ENCODE data around the gene MAN2A2. TPM values are rescaled to one million over a fixed set of nuclear protein-coding genes. Genes with fewer than 3 reads are reported as not detected.
A peak's percentile ranks its signal among the peaks of the same experiment; 100 is the strongest.

The MAN2A2 gene
- total RNA-seq, 1 experiment from 2014 or later = 45.8 TPM

GRCh38 chr15:90879730-90880366, 23.3 kb upstream of the MAN2A2 start:
- Histone ChIP-seq H3K4me3 (no peak overlapping the region), H3K36me3 (peaks cover 12% of the 10 kb centered on the region), H3K27me3 (no peaks in the 10 kb centered on the region), H3K9me3 (no peaks in the 10 kb centered on the region)
- DNase-seq = no peak

- Histone ChIP-seq H3K27me3 (no peaks in the 10 kb centered on the region), H3K4me3 (no peak overlapping the region), H3K36me3 (peaks cover 12% of the 10 kb centered on the region), H3K9me3 (no peaks in the 10 kb centered on the region)
- no peak for DNase-seq
These were observed 22.5 kb upstream of the MAN2A2 start for GRCh38 chr15:90880381-90881145.

GRCh38 chr15:90881181-90881977, 21.7 kb upstream of the MAN2A2 start:
- DNase-seq = no peak
- H3K27me3 ChIP-seq = no peaks in the 10 kb centered on the region
- no peaks in the 10 kb centered on the region for H3K9me3 ChIP-seq
- H3K36me3 ChIP-seq = peaks cover 12% of the 10 kb centered on the region
- H3K4me3 ChIP-seq = no peak overlapping the region

- H3K36me3 ChIP-seq = peaks cover 6% of the 10 kb centered on the region
- no peak for DNase-seq
- H3K27me3 ChIP-seq = no peaks in the 10 kb centered on the region
These were observed 21.0 kb upstream of the MAN2A2 start for GRCh38 chr15:90881978-90882721.

GRCh38 chr15:90882781-90883525, 20.1 kb upstream of the MAN2A2 start:
- H3K27me3 ChIP-seq = no peaks in the 10 kb centered on the region
- peaks cover 3% of the 10 kb centered on the region for H3K36me3 ChIP-seq
- DNase-seq = no peak
- no peak overlapping the region for H3K4me3 ChIP-seq
- no peaks in the 10 kb centered on the region for H3K9me3 ChIP-seq

More at GRCh38 chr15:90881978-90882721, 21.0 kb upstream of the MAN2A2 start:
- no peak overlapping the region for H3K4me3 ChIP-seq
- no peaks in the 10 kb centered on the region for H3K9me3 ChIP-seq

GRCh38 chr15:90883526-90883975, 19.6 kb upstream of the MAN2A2 start:
- Histone ChIP-seq H3K4me3 (peak overlapping the region; percentile 37), H3K36me3 (peaks cover 3% of the 10 kb centered on the region)
- DNase-seq = no peak

GRCh38 chr15:90883976-90884718, 19.0 kb upstream of the MAN2A2 start, which contains the start of gene FES:
Gene FES (plus strand): TSS chr15:90884504. CDS start chr15:90885046, 542 bp downstream.
- Histone ChIP-seq H3K4me3 (peak within 1 kb of the TSS; percentile 37), H3K27me3 (no peaks in the 10 kb centered on the region), H3K9me3 (no peaks in the 10 kb centered on the region), H3K36me3 (peaks cover 3% of the 10 kb centered on the region; the same call in 1 of the 2 replicates)
- peak; percentile 69 for DNase-seq

More at GRCh38 chr15:90883526-90883975, 19.6 kb upstream of the MAN2A2 start:
- H3K27me3 ChIP-seq = no peaks in the 10 kb centered on the region
- H3K9me3 ChIP-seq = no peaks in the 10 kb centered on the region

- peak overlapping the region; percentile 37 for H3K4me3 ChIP-seq
- no peaks in the 10 kb centered on the region for H3K27me3 ChIP-seq
- peaks cover 3% of the 10 kb centered on the region; the same call in 1 of the 2 replicates for H3K36me3 ChIP-seq
- DNase-seq = no peak
- H3K9me3 ChIP-seq = no peaks in the 10 kb centered on the region
These were observed 18.2 kb upstream of the MAN2A2 start for GRCh38 chr15:90884719-90885431.

GRCh38 chr15:90885432-90886290, 17.4 kb upstream of the MAN2A2 start:
- H3K9me3 ChIP-seq = no peaks in the 10 kb centered on the region
- H3K4me3 ChIP-seq = no peak overlapping the region
- no peaks in the 10 kb centered on the region for H3K27me3 ChIP-seq
- no peaks in the 10 kb centered on the region; the same call in 1 of the 2 replicates for H3K36me3 ChIP-seq
- peak; percentile 65 for DNase-seq

GRCh38 chr15:90886291-90886614, 16.8 kb upstream of the MAN2A2 start:
- DNase-seq = no peak
- Histone ChIP-seq H3K36me3 (no peaks in the 10 kb centered on the region; the same call in 1 of the 2 replicates), H3K9me3 (no peaks in the 10 kb centered on the region), H3K27me3 (no peaks in the 10 kb centered on the region), H3K4me3 (no peak overlapping the region)

GRCh38 chr15:90887037-90887481, 16.0 kb upstream of the MAN2A2 start:
- H3K36me3 ChIP-seq = no peaks in the 10 kb centered on the region
- H3K27me3 ChIP-seq = no peaks in the 10 kb centered on the region
- no peak for DNase-seq
- no peaks in the 10 kb centered on the region for H3K9me3 ChIP-seq
- H3K4me3 ChIP-seq = no peak overlapping the region

- H3K36me3 ChIP-seq = no peaks in the 10 kb centered on the region
- no peak overlapping the region for H3K4me3 ChIP-seq
- H3K9me3 ChIP-seq = no peaks in the 10 kb centered on the region
- DNase-seq = no peak
- H3K27me3 ChIP-seq = no peaks in the 10 kb centered on the region
These were observed 13.8 kb upstream of the MAN2A2 start for GRCh38 chr15:90889313-90889730.

GRCh38 chr15:90889736-90890456, 13.2 kb upstream of the MAN2A2 start:
- H3K27me3 ChIP-seq = no peaks in the 10 kb centered on the region
- H3K36me3 ChIP-seq = no peaks in the 10 kb centered on the region
- no peak for DNase-seq
- no peak overlapping the region for H3K4me3 ChIP-seq
- H3K9me3 ChIP-seq = no peaks in the 10 kb centered on the region
